ENCODE data around the gene SELENOM. TPM values are rescaled to one million over a fixed set of nuclear protein-coding genes. Genes with fewer than 3 reads are reported as not detected.
"Not testable (repeated sequence)": the region's sequence is repeated elsewhere in the genome, so short reads cannot be mapped to it uniquely, and the experiment has no call there.

SELENOM gene
- total and polyA plus RNA-seq, 7 experiments from 2014 or later, result 9.1 to 175 (median 69.9) TPM

GRCh38 chr22:31118046-31118820 is 10.9 kb upstream of the SELENOM start:
- Histone ChIP-seq H3K4me1 (ENCODE audit: control insufficient read depth in 2 of 2, insufficient read depth in 2 of 2, low read length in 2 of 2) (no peaks in the 10 kb centered on the region), H3K27me3 (ENCODE audit: control insufficient read depth in 2 of 2, insufficient read depth in 2 of 2, low read length in 2 of 2) (no peaks in the 10 kb centered on the region), H3K9me3 (ENCODE audit: control insufficient read depth in 2 of 3, low read length in 3 of 3) (no peaks in the 10 kb centered on the region), H3K4me3 (ENCODE audit: low read length) (no peak overlapping the region), H3K36me3 (ENCODE audit: control insufficient read depth in 2 of 3, insufficient read depth in 3 of 3, low read length in 3 of 3) (no peaks in the 10 kb centered on the region), H3K27ac (ENCODE audit: low read depth, low read length) (no peak overlapping the region)
- H3K27ac Mint-ChIP-seq, result no peak overlapping the region
- ATAC-seq, result no peak
- DNase-seq, result no peak
- H3K36me3 Mint-ChIP-seq, result no peaks in the 10 kb centered on the region
- ChIA-PET CTCF (no interaction called here), POLR2A (no interaction called here)
- no peaks in the 10 kb centered on the region for H3K9me3 Mint-ChIP-seq
- no peak overlapping the region for H3K4me3 Mint-ChIP-seq
- intact Hi-C loops (cut with micrococcal nuclease), result no loop called here
- no peaks in the 10 kb centered on the region for H3K4me1 Mint-ChIP-seq
- H3K27me3 Mint-ChIP-seq, result no peaks in the 10 kb centered on the region

GRCh38 chr22:31112547-31113091 is 5.3 kb upstream of the SELENOM start:
- H3K27ac Mint-ChIP-seq; CTCF ChIA-PET; H3K4me1 Mint-ChIP-seq; H3K4me3 Mint-ChIP-seq; H3K9me3 Mint-ChIP-seq; H3K9me3 ChIP-seq (ENCODE audit: control insufficient read depth in 2 of 3, low read length in 3 of 3); intact Hi-C loops (cut with micrococcal nuclease); H3K27ac ChIP-seq (ENCODE audit: low read depth, low read length); POLR2A ChIA-PET; ATAC-seq; H3K36me3 Mint-ChIP-seq; DNase-seq; H3K36me3 ChIP-seq (ENCODE audit: control insufficient read depth in 2 of 3, insufficient read depth in 3 of 3, low read length in 3 of 3); H3K4me3 ChIP-seq (ENCODE audit: low read length); H3K27me3 ChIP-seq (ENCODE audit: control insufficient read depth in 2 of 2, insufficient read depth in 2 of 2, low read length in 2 of 2); H3K27me3 Mint-ChIP-seq; H3K4me1 ChIP-seq (ENCODE audit: control insufficient read depth in 2 of 2, insufficient read depth in 2 of 2, low read length in 2 of 2): not testable (repeated sequence)

GRCh38 chr22:31107894-31108218 is 488 bp upstream of the SELENOM start:
- intact Hi-C loops (cut with micrococcal nuclease), result loop anchor here (1.0 to 10.0 kb wide), 14 partner anchors 24 to 527 kb away; partner anchors contain the start of genes LIMK2 (in 2 of the 2), RNF185 (in 2 of the 2), DRG1 (in 1 of the 2) and PIK3IP1 (in 1 of the 2)
- Histone ChIP-seq H3K27me3 (ENCODE audit: control insufficient read depth in 2 of 2, insufficient read depth in 2 of 2, low read length in 2 of 2) (no peaks in the 10 kb centered on the region), H3K9me3 (ENCODE audit: control insufficient read depth in 2 of 3, low read length in 3 of 3) (no peaks in the 10 kb centered on the region), H3K4me3 (ENCODE audit: low read length) (peak overlapping the region; percentile 94), H3K27ac (ENCODE audit: low read depth, low read length) (peak overlapping the region; percentile 68), H3K36me3 (ENCODE audit: control insufficient read depth in 2 of 3, insufficient read depth in 3 of 3, low read length in 3 of 3) (peaks cover 0 to 14% (median 0%) of the 10 kb centered on the region in 3 experiments), H3K4me1 (ENCODE audit: control insufficient read depth in 2 of 2, insufficient read depth in 2 of 2, low read length in 2 of 2) (peaks cover 8 to 16% of the 10 kb centered on the region in 2 donors)
- ChIA-PET CTCF (interaction anchor here (0.6 to 1.7 kb wide), 6 partner anchors 17 to 554 kb away, joined by 3 to 8 read pairs (median 3); partner anchors contain the start of gene PISD), POLR2A (interaction anchor here (0.7 to 2.3 kb wide), 19 partner anchors 12 to 645 kb away, joined by 3 to 12 read pairs (median 4); partner anchors contain the start of genes DUSP18, PIK3IP1, PISD and SLC35E4)
- DNase-seq (no peak), ATAC-seq (peak; percentile 27)
- Mint-ChIP-seq H3K27me3 (peaks cover 0 to 3% (median 0%) of the 10 kb centered on the region in 5 donors), H3K36me3 (no peaks in the 10 kb centered on the region), H3K4me3 (peak overlapping the region; percentile 88 to 98 (median 93)), H3K9me3 (no peaks in the 10 kb centered on the region), H3K4me1 (peaks cover 12 to 26% (median 20%) of the 10 kb centered on the region in 7 donors), H3K27ac (peak overlapping the region; percentile 81 to 96 (median 90))

- H3K4me3 Mint-ChIP-seq, result peak overlapping the region; percentile 88 to 98 (median 93)
- no peak for ATAC-seq
These were observed 614 bp downstream of the SELENOM start for GRCh38 chr22:31106731-31107177.

GRCh38 chr22:31106001-31106571 is 1.3 kb downstream of the SELENOM start:
- no peak overlapping the region for H3K4me3 ChIP-seq (ENCODE audit: low read length)
- DNase-seq (no peak), ATAC-seq (no peak)
- peak overlapping the region; percentile 28 to 95 (median 87) for H3K27ac Mint-ChIP-seq
- peak overlapping the region; percentile 88 to 98 (median 93) for H3K4me3 Mint-ChIP-seq
- H3K4me1 ChIP-seq (ENCODE audit: control insufficient read depth in 2 of 2, insufficient read depth in 2 of 2, low read length in 2 of 2), result peaks cover 8 to 16% of the 10 kb centered on the region in 2 donors
- no peaks in the 10 kb centered on the region for H3K27me3 ChIP-seq (ENCODE audit: control insufficient read depth in 2 of 2, insufficient read depth in 2 of 2, low read length in 2 of 2)
- ChIA-PET CTCF (no interaction called here), POLR2A (no interaction called here)
- peaks cover 0 to 3% (median 0%) of the 10 kb centered on the region in 5 donors for H3K27me3 Mint-ChIP-seq
- H3K4me1 Mint-ChIP-seq, result peaks cover 12 to 26% (median 20%) of the 10 kb centered on the region in 7 donors
- peak overlapping the region; percentile 86 for H3K27ac ChIP-seq (ENCODE audit: low read depth, low read length)
- no peaks in the 10 kb centered on the region for H3K9me3 ChIP-seq (ENCODE audit: control insufficient read depth in 2 of 3, low read length in 3 of 3)
- intact Hi-C loops (cut with micrococcal nuclease), result loop anchor here (2.0 to 10.0 kb wide), 6 partner anchors 41 to 529 kb away; partner anchors contain the start of genes DRG1 (in 1 of the 2), PIK3IP1 (in 1 of the 2) and RNF185 (in 1 of the 2)
- peaks cover 0 to 14% (median 0%) of the 10 kb centered on the region in 3 experiments for H3K36me3 ChIP-seq (ENCODE audit: control insufficient read depth in 2 of 3, insufficient read depth in 3 of 3, low read length in 3 of 3)
- H3K36me3 Mint-ChIP-seq, result no peaks in the 10 kb centered on the region
- H3K9me3 Mint-ChIP-seq, result no peaks in the 10 kb centered on the region

More at GRCh38 chr22:31106731-31107177, 614 bp downstream of the SELENOM start:
- H3K27me3 Mint-ChIP-seq, result peaks cover 0 to 3% (median 0%) of the 10 kb centered on the region in 5 donors
- Histone ChIP-seq H3K4me1 (ENCODE audit: control insufficient read depth in 2 of 2, insufficient read depth in 2 of 2, low read length in 2 of 2) (peaks cover 8 to 16% of the 10 kb centered on the region in 2 donors), H3K9me3 (ENCODE audit: control insufficient read depth in 2 of 3, low read length in 3 of 3) (no peaks in the 10 kb centered on the region), H3K4me3 (ENCODE audit: low read length) (peak overlapping the region; percentile 94), H3K36me3 (ENCODE audit: control insufficient read depth in 2 of 3, insufficient read depth in 3 of 3, low read length in 3 of 3) (peaks cover 0 to 14% (median 0%) of the 10 kb centered on the region in 3 experiments), H3K27ac (ENCODE audit: low read depth, low read length) (peak overlapping the region; percentile 86), H3K27me3 (ENCODE audit: control insufficient read depth in 2 of 2, insufficient read depth in 2 of 2, low read length in 2 of 2) (no peaks in the 10 kb centered on the region)
- H3K4me1 Mint-ChIP-seq, result peaks cover 12 to 26% (median 20%) of the 10 kb centered on the region in 7 donors
- H3K36me3 Mint-ChIP-seq, result no peaks in the 10 kb centered on the region
- intact Hi-C loops (cut with micrococcal nuclease), result loop anchor here (1.0 to 10.0 kb wide), 14 partner anchors 22 to 528 kb away; partner anchors contain the start of genes LIMK2 (in 2 of the 2), RNF185 (in 2 of the 2), DRG1 (in 1 of the 2) and PIK3IP1 (in 1 of the 2)
- DNase-seq, result no peak
- H3K27ac Mint-ChIP-seq, result peak overlapping the region; percentile 58 to 95 (median 90)
- CTCF ChIA-PET, result interaction anchor here (0.9 to 1.7 kb wide), 2 partner anchors 22 to 138 kb away, joined by 3 to 8 read pairs; partner anchors contain the start of genes MORC2 and TUG1
- POLR2A ChIA-PET, result interaction anchor here (0.8 to 2.3 kb wide), 11 partner anchors 22 to 556 kb away, joined by 3 to 12 read pairs (median 5); partner anchors contain the start of genes PIK3IP1, PISD, SLC35E4 and SMTN
- no peaks in the 10 kb centered on the region for H3K9me3 Mint-ChIP-seq

- H3K4me3 ChIP-seq (ENCODE audit: low read length), result no peak overlapping the region
- no peak overlapping the region for H3K27ac ChIP-seq (ENCODE audit: low read depth, low read length)
- ATAC-seq, result no peak
- no peaks in the 10 kb centered on the region for H3K27me3 ChIP-seq (ENCODE audit: control insufficient read depth in 2 of 2, insufficient read depth in 2 of 2, low read length in 2 of 2)
- Mint-ChIP-seq H3K9me3 (no peaks in the 10 kb centered on the region), H3K36me3 (no peaks in the 10 kb centered on the region), H3K27me3 (peaks cover 0 to 3% (median 0%) of the 10 kb centered on the region in 5 donors), H3K27ac (peak overlapping the region in 4 of 9 donors; percentile 64 to 95 (median 88)), H3K4me3 (peak overlapping the region in 7 of 10 donors; percentile 5 to 96 (median 89)), H3K4me1 (peaks cover 12 to 26% (median 20%) of the 10 kb centered on the region in 7 donors)
- POLR2A ChIA-PET, result interaction anchor here (1.0 kb wide), 1 partner anchor 21 kb away, joined by 3 read pairs; no protein-coding TSS in a partner anchor
- intact Hi-C loops (cut with micrococcal nuclease), result loop anchor here (5.0 to 10.0 kb wide), 5 partner anchors 42 to 529 kb away; partner anchors contain the start of genes PIK3IP1 (in 1 of the 2) and RNF185 (in 1 of the 2)
- CTCF ChIA-PET, result no interaction called here
- peaks cover 8 to 16% of the 10 kb centered on the region in 2 donors for H3K4me1 ChIP-seq (ENCODE audit: control insufficient read depth in 2 of 2, insufficient read depth in 2 of 2, low read length in 2 of 2)
- peaks cover 0 to 14% (median 0%) of the 10 kb centered on the region in 3 experiments for H3K36me3 ChIP-seq (ENCODE audit: control insufficient read depth in 2 of 3, insufficient read depth in 3 of 3, low read length in 3 of 3)
- H3K9me3 ChIP-seq (ENCODE audit: control insufficient read depth in 2 of 3, low read length in 3 of 3), result no peaks in the 10 kb centered on the region
- DNase-seq, result no peak
These were observed 2.0 kb downstream of the SELENOM start for GRCh38 chr22:31105282-31105929.

Measured in naive thymus-derived CD4-positive, alpha-beta T cell (primary cell).